ENCODE data around the gene ACTRT2.

Gene ACTRT2

DNA sequence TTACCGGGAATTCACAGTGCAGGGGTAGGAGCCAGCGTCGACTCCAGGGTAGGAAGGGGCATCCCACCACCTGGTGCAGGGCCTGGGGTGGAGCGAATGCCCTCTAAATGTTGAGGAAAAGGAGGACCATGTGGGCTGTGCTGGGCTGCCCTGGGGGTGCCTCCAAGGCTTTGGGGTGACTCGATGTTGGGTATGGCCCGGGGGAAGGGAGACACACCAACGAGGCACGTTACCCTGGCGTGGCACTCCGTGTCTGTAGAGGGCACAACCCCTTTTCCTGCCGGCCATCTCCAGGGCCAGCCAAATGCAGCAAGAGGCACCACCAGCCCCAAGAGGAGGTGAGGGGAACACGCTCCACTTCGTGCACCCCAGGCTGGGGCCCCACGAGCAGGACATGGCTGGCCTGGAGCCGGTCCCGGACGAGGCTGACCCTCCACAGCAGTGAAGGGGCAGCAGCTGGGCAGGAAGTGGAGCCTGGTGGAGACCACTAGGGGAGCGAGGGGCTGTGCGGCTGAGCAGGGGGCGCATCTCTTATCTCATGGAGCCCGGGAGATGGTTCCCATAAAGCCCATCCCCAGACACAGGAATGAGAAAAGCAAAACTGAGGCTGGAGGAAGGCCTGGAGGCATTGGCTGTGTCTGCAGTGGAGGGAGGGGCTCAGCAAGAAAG is 11.2 kb downstream of the ACTRT2 start:
- DNase-seq (ENCODE audit: low read depth in 3 of 3), result no peak

DNA sequence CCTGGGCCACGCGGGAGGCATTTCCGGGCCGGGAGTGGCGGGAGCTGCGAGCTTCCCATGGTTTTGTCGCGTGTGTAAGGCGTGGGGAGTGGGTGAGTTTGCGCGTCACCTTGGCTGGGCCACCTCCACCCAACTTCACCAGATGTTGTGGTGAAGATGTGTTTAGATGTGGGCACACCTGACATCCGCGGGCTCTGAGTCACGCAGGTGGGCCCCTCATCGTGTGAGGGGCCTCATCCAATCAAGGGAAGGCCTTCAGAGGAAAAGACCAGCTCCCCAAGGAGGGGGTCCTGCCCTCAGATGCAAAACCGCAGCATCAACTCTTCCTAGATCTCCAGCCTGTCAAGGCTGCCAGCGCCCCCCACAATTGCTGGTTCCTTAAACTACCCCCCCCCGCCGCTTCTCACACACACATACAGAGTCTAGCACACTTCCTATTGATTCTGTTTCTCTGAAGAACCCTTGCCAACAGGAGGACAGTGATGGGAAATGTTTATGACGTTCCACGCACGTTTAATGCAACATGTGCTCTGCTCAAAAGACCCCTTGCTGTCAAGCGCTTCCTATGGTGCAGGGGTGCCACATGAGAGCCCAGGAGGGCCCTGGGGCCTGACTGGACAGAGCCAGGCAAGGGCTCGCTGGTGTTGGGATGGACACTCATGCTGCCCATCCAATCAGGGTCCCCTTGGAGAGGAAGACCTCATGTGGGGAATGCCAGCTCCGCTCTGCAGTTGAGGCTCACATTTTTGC is 11.9 kb downstream of the ACTRT2 start:
- DNase-seq (ENCODE audit: low read depth in 3 of 3), result peak in 1 of 3 donors; percentile 12

DNA sequence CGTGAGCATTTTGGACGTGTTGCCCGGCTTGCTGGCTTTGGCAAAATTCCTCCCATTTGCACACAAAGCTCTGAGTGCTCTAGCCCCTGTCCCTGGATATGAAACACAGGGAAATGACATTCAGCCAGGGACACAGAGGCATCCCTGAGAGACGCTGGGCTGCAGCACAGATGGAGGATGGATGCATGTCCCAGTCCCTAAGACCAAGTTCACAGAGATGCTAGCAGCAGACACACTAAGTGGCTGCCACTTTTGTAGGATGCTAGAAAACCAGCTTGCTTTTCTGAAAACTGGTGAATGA is 12.5 kb downstream of the ACTRT2 start:
- no peak for DNase-seq (ENCODE audit: low read depth in 3 of 3)

DNA sequence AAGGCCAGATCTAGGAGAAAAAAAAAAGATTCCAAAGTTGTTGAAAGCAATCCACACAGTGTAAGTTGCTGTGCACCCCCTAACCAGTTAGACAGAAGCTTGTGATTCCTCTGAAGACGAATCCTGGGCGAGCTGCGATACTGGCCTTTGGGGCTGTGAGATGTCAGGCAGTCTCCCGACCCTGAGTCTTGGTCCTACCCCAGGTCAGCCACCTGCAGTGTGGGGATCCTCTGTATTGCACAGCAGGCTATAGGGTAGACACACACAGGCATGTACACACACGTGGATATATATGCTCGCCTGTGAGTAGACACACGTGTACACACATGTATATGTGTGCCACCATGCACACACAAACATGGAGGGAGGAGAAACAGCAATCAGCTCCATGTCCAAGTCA is 12.9 kb downstream of the ACTRT2 start:
- DNase-seq (ENCODE audit: low read depth in 3 of 3), result no peak

DNA sequence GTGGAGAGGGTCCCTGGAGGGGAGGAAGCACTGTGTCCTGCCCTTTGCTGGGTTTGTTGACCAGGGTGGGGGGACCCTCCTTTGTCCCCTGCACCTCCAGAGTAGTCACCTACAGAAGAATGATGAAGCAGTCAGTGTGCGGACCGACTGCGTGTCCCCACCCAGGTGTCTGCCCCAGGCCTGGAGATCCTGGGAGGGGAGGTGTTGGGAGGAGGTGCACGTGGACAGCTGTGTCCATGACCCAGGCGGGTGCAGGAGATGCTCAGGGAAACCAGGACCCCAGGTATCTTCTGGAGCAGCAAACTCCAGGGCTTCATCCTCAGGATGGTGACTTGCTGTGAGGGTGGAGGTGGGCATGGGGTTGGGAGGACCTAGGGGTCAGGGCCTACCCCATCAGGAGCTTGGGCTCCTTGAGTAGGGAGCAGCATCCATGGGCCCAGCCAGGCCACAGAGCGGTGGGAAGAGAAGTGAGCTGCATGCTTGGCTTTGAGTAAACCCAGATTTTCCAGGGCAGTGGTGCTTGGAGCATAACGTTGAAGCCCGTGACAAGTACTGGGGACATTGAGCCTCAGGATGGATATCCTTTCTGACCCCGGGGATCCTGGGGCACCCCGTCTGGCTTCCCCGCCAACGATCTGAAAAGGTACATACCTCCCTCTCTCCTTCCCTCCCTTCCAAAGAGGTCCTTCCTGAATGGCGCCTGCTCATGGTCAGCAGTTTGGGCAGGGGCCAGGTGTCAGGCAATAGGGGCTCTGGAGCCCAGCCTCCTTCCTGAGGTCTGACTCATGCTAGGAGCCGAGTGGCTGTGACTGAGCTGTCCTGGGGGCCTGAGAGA is 13.7 kb downstream of the ACTRT2 start:
- DNase-seq (ENCODE audit: low read depth in 3 of 3), result no peak

DNA sequence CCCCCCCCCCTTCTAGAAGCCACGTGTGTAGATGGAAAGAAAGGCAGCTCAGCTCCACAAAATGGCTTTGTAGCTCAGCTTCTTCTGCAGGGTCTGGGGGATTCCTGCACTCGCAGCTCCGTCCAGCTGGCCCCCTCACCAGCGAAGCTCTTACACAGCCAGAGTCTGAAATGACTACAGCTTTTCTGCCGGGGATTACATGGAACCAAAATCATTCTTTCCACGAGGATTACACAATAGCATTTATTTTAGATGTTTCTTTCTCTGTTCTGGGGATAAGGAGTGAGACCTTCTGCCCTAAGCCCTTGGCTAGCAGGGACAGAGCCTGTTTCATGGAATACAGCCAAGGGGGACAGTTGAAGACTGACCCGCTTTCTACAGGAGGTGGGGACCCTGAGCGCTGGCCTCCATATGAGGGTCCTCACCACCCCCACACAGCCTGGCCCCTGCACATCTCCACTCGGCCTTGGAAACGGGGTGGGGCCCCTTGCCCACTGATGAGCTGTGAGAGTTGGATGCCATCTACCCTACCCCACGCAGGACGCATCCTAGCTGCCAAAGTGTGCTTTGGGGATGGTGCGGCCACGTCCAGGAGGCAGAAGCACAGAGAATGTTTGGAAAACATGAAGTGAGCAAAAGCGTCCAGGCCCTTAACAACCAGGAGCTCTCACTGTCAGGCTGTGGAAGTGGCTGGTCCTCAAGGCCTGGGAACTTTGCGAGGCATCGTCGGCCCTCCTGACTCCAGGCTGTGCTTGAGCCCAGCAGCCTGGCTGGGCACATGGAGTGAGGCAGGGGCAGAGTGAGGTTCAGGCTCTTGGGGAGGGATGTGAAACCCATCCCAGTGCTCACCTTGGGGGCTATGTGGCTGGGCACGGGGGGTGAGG is 14.5 kb downstream of the ACTRT2 start:
- no peak for DNase-seq (ENCODE audit: low read depth in 3 of 3)

DNA sequence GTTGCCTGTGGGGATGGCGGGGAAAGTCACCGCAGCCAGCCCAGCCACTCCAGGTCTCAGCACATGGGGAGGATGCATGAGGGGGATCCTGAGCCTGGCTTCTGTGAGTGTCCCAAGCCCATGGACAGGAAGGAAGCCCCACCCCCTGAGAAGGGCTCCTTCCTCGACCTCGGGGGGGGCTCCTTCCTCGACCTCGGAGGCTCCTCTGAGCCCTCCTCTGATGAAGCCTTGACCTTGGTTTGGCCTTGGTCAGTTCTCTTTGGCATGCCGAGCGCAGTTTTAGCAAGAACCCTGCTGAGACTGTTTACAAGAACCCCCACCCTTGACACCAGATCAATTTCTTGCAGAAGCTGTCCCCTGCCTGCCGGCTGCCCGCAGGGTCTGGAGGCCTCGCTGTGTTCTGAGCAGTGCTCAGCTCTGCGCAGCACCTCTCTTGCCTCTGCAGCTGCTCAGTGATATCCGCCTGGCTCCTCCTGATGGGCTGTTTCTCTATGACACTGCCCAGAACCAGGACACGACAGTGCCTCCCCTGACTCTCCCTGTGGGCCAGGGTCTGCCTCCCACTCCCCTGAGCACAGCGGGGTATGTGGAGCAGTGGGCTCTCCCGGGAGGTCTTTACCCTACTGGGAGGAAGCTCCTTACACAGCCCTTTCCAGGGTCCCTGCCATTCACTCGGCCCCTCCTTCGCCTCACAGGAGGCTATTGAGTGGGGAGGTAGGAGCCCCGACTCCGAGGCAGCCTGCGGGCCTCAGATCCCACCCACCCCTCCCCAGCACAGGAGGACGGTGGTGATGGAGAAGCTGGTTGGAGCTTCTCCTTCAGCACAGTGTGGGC is 15.4 kb downstream of the ACTRT2 start:
- DNase-seq (ENCODE audit: low read depth in 3 of 3), result no peak

DNA sequence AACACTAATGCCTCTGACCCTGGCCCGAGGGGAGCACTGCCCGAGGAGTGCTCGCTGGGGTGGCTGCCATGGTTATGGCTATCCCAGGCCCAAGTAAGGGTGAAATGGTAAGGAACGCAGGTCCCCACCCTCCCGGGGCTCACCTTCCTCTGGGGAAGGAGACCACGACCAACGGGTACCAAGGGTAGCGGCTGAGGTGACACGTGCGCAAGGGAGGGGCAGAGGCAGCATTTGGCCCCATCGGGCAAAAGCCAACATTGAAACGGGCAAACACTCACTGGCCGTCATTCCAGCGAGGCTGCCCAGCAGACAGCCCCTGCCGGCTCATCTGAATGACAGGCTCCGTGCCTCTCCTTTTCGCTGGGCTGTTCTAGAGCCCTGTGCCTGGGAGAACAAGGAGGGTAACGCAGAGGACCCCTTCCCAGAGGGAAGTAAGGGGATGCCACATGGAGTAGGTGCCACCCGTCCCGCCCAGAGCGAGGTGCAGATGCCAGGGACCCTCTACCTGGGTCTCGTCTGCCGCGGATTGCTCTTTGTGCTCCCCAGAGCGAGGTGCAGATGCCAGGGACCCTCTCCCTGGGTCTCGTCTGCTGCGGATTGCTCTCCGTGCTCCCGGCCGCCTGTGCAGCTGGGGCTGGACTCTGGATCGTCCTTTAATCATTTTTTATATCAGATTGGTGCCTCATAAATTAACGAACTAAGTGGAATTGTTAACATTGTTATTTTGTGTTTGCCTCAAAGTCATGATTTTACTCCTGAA is 16.2 kb downstream of the ACTRT2 start:
- DNase-seq (ENCODE audit: low read depth in 3 of 3), result no peak

DNA sequence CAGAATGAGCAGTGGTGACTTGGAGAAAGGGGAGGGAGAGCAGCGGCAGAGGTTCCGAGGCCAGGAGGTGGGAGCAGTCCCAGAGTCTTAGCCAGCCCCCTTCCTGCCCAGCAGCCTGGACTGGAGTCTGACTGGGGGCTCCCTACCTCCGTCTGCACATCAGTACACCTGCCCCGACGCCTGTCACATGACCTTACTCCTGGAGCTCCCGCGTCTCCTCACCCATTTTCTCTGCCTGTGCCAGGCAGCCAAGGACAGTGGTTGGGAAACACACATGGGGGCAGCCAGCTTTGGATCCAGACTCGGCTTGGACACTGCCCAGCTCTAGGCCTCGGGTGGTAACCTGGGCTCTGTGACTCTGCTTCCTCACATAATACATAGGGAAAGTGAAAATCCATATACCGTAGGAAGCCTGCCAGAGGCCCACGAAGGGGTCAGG is 16.9 kb downstream of the ACTRT2 start:
- no peak for DNase-seq (ENCODE audit: low read depth in 3 of 3)

DNA sequence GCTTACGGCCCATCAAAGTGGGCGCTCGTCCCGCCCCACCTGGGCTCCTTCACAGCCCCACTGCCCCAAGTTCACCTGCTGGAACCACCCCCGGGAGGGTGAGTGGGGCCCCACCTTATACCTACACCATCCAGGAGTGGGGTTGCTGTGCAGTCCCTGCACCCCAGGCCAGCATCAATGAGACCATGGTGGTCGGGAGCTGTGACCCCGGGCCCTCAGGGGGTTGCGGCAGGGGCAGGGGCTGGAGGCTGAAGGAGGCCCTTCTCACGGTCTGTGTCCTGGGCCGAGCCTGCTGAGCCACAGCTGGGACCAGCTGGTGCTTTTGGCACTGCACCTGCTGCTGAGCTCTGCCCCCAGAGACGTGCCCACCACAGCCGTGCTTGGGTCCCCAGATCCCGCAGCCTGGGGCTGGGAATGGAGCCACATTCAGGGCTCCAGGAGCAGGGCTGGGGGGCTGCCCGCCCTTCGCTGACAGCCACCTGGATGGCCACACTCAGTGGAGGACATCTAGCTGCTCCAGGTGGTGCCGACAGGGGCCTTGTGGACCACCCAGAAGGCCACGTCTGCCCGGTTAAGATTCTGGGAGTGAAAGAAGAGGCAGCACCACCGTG is 17.4 kb downstream of the ACTRT2 start:
- no peak for DNase-seq (ENCODE audit: low read depth in 3 of 3)

DNA sequence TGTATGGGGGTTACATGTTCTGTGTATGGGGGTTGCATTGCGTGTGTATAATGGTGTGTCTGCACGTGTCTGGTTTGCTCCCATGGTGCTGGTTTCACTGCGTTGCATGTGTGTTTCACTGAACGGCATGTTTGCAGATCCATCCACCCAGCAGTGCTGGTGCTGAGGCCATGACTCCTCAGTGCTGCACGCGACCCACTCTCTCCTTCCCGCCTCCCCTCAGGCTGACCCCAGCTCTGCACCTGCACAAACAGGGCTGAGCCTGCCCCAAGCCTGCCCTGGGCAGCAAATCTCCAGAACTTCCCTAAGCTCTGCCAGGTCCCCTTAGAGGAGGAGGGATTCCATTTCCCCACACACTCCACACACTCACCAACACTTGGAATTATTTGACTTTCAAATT is 18.7 kb downstream of the ACTRT2 start:
- no peak for DNase-seq (ENCODE audit: low read depth in 3 of 3)

DNA sequence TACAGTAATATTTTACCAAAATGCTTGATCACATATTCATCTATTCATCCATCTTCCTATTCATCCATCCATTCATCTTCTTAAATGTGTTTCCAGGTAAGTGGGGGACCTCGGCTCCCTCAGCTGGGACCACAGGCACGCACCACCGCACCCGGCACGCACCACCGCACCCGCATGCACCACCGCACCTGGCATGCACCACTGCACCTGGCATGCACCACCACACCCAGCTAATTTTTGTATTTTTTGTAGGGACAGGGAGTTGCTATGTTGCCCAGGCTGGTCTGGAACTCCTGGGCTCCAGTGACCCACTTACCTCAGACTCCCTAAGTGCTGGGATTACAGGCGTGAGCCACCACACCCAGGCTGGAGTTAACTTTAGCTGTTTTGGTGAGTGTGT is 21.2 kb downstream of the ACTRT2 start:
- no peak for DNase-seq (ENCODE audit: low read depth in 3 of 3)

DNA sequence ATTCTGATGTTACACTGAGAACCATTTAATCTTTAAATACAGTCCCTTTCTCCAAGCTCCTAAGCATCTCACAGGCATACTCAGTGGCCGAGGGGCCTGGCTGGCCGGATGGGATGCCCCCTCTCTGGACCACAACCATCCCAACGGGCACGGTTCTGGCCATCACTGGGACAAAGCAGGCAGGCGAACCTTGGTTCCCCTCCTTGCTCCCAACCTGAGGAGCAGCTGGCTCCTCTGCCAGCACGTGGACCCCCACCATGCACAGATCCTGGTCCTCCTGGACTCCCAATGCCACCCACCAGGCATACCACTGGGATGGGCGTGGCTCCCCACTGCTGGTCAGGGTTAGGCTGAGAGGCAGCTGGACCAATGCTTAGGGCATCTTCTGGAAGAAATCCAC is 27.9 kb downstream of the ACTRT2 start:
- no peak for DNase-seq (ENCODE audit: low read depth in 3 of 3)

DNA sequence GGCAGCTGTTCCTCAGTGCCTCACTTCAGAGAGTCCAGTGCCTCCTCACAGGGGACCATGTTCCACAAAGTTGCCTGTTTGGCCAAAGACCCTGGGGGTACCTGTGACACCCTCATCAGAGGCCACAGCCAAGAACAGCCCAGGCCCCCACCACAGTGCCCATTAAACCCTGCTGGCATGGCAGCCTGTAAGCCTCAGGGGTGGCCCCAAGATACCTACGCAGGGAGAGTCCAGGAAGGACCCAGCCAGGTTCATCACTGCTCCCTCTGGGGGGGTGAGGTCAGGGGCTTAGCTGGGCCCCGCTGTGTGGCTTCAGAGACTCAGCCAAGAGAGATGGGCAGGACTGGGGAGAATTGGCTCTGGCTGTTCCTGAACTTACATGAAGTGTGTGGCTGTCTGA is 28.6 kb downstream of the ACTRT2 start:
- DNase-seq (ENCODE audit: low read depth in 3 of 3), result no peak

DNA sequence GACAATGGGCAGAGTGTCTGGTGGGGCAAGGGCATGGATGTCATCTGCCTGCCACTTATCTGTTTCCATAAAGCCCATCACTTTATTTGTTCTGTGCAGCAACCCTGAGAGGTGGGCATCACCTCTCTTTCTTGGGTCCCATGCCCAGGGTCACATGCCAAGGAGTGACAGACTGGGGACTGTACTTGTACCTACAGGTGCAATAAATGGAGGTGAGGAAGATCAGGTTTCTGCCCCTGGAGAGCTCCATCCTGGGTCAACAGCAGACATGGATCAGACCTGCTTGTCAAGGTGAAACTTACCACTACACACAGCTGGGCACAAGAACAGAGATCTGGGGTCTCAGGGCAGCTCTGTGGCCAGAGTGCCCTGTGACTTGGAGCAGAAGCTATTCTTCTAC is 29.3 kb downstream of the ACTRT2 start:
- no peak for DNase-seq (ENCODE audit: low read depth in 3 of 3)

DNA sequence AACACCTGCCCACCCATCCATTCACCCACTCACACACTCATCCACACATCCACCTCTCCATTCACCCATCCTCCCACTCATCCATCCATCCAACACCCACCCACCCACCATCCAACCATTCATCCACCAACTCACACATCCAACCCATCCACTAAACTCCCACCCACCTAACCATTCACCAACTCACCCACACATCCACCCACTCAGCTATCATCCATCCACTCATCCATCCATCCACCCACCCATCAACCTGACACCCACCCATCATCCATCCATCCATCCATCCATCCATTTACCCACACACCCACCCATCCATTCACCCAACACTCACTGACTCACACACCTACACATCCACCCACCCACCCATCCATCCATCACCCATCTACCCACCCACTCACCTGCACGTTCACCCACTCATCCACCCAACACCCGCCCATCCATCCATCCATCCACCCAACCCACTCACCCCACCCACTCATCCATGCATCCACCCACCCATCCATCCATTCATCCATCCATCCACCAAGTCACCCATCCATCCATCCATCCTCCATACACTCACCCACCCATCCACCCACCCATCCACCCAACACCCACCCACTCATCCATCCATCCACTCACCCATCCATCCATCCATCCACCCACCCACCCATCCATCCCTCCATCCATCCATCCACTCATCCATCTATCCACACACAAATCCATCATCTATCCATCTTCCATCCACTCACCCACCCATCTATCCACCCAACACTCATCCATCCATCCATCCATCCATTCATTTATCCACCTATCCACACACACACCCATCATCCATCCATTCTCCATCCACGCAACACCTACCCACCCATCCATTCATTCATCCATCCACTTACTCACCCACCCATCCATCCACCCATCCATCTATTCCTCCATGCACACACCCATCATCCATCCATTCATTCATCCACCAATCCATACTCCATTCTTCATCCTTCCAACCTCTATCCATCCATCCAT is 30.3 kb downstream of the ACTRT2 start:
- DNase-seq (ENCODE audit: low read depth in 3 of 3), result no peak

DNA sequence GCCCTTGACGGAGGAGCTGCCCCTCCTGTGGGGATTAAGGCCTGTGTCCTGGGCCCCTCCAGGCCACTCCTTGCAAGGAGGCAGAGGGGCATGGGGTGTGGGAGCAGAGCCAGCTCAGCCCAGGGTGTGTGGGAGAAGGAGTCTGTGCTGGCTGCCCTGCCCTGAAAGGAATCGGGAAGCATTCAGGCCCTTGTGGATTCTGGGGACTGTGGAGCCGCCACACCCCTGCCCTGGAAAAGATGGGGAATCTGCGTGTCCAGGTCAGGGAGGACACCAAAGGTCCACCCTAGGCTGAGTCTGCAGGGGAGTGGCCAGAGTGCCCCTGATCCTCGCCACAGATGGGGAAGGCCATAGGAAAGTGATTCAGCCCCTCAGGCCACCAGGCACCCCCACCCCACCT is 31.2 kb downstream of the ACTRT2 start:
- DNase-seq (ENCODE audit: low read depth in 3 of 3), result no peak

DNA sequence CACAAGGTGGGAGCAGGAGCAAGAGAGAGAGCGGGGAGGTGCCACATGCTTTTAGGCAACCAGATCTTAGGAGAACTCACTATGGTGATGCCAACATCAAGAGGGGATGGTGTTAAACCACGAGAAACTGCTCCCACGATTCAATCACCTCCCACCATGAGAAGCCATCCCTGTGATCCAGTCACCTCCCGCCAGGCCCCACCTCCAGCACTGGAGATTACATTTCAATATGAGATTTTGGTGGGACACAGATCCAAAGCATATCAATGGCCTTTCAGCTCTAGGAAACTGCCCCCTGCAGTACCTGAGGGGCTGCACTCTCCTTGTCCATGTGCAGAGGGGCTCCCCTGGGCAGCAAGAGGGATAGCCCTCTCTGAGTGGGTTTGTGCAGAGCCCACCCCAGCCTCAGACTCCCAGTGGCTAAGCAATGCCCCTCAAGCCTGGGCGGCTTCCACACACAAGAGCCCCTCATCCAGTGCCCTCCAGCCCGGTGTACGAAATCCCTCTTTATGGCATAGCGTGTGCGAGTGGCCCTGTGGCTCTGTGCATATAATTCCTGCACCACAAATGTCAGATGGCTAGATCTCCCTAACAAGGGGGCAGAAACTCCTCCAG is 32.2 kb downstream of the ACTRT2 start:
- DNase-seq (ENCODE audit: low read depth in 3 of 3), result no peak
